ENCODE measurements around the gene BEST4.
"Not testable (repeated sequence)": the region's sequence is repeated elsewhere in the genome, so short reads cannot be mapped to it uniquely, and the experiment has no call there.

GRCh38 chr1:44810762-44811105, 22.8 kb upstream of the BEST4 start:
- not testable (repeated sequence) for TF ChIP-seq CTCF (optimal IDR thresholded peaks at IDR 0.05 in 1 of 3, IDR thresholded peaks at IDR 0.05 in 1 of 3, conservative IDR thresholded peaks at IDR 0.05 in 1 of 3; ENCODE audit: extremely low read depth in 1 of 3, insufficient read depth in 2 of 3, low read length in 3 of 3); EZH2 (IDR thresholded peaks at IDR 0.05; ENCODE audit: low read length)

Data from keratinocyte (primary cell).